ENCODE results near the gene DGUOK. TPM values are rescaled to one million over a fixed set of nuclear protein-coding genes. Genes with fewer than 3 reads are reported as not detected.

The DGUOK gene
- total RNA-seq, 2 donors from 2014 or later, result 55.0 to 56.3 TPM

- no peaks in the 10 kb centered on the region for H3K27me3 ChIP-seq
- no peak for DNase-seq
- no peak for TF ChIP-seq CTCF (IDR thresholded peaks at IDR 0.05)
- H3K36me3 ChIP-seq, result no peaks in the 10 kb centered on the region
- intact Hi-C loops (cut with DNase I), result no loop called here
- no peaks in the 10 kb centered on the region for H3K9me3 ChIP-seq
- no peak overlapping the region for H3K27ac ChIP-seq
- no peak overlapping the region for H3K9ac ChIP-seq (ENCODE audit: low read depth in 2 of 2, low read length in 2 of 2)
- no peak overlapping the region for H3K4me3 ChIP-seq
- H3K4me1 ChIP-seq, result peaks cover 14% of the 10 kb centered on the region
Observed at GRCh38 chr2:73972846-73973245, 46.2 kb downstream of the DGUOK start.

GRCh38 chr2:73975731-73976130 is 49.1 kb downstream of the DGUOK start:
- no peak for DNase-seq
- TF ChIP-seq CTCF (IDR thresholded peaks at IDR 0.05), result no peak
- H3K27ac ChIP-seq, result no peak overlapping the region
- no peak overlapping the region for H3K9ac ChIP-seq (ENCODE audit: low read depth in 2 of 2, low read length in 2 of 2)
- intact Hi-C loops (cut with DNase I), result no loop called here
- H3K36me3 ChIP-seq, result no peaks in the 10 kb centered on the region
- H3K27me3 ChIP-seq, result no peaks in the 10 kb centered on the region
- no peaks in the 10 kb centered on the region for H3K9me3 ChIP-seq
- H3K4me3 ChIP-seq, result no peak overlapping the region
- H3K4me1 ChIP-seq, result peaks cover 13% of the 10 kb centered on the region

GRCh38 chr2:73976803-73977202 is 50.1 kb downstream of the DGUOK start:
- Histone ChIP-seq H3K9ac (ENCODE audit: low read depth in 2 of 2, low read length in 2 of 2) (no peak overlapping the region), H3K27ac (no peak overlapping the region), H3K4me1 (peaks cover 7% of the 10 kb centered on the region), H3K9me3 (no peaks in the 10 kb centered on the region), H3K27me3 (no peaks in the 10 kb centered on the region), H3K36me3 (no peaks in the 10 kb centered on the region), H3K4me3 (no peak overlapping the region)
- no peak for DNase-seq
- intact Hi-C loops (cut with DNase I), result no loop called here
- no peak for TF ChIP-seq CTCF (IDR thresholded peaks at IDR 0.05)

GRCh38 chr2:73977466-73977865 is 50.8 kb downstream of the DGUOK start:
- H3K27me3 ChIP-seq, result no peaks in the 10 kb centered on the region
- H3K9ac ChIP-seq (ENCODE audit: low read depth in 2 of 2, low read length in 2 of 2), result no peak overlapping the region
- peaks cover 13% of the 10 kb centered on the region for H3K4me1 ChIP-seq
- H3K4me3 ChIP-seq, result no peak overlapping the region
- H3K36me3 ChIP-seq, result no peaks in the 10 kb centered on the region
- no peaks in the 10 kb centered on the region for H3K9me3 ChIP-seq
- no peak overlapping the region for H3K27ac ChIP-seq
- intact Hi-C loops (cut with DNase I), result no loop called here
- TF ChIP-seq CTCF (IDR thresholded peaks at IDR 0.05), result no peak
- no peak for DNase-seq

- Histone ChIP-seq H3K27ac (no peak overlapping the region), H3K9me3 (no peaks in the 10 kb centered on the region), H3K4me1 (peaks cover 17% of the 10 kb centered on the region), H3K9ac (ENCODE audit: low read depth in 2 of 2, low read length in 2 of 2) (peak overlapping the region in 1 of 2 donors; percentile 56), H3K4me3 (no peak overlapping the region), H3K36me3 (no peaks in the 10 kb centered on the region), H3K27me3 (no peaks in the 10 kb centered on the region)
- no peak for TF ChIP-seq CTCF (IDR thresholded peaks at IDR 0.05)
- no peak for DNase-seq
- intact Hi-C loops (cut with DNase I), result no loop called here
Observed at GRCh38 chr2:73979021-73979420, 52.3 kb downstream of the DGUOK start.
